ENCODE results near the gene SGCE. TPM values are rescaled to one million over a fixed set of nuclear protein-coding genes. Genes with fewer than 3 reads are reported as not detected.

The SGCE gene
- total RNA-seq, 1 experiment from 2014 or later, result 17.4 TPM

DNA sequence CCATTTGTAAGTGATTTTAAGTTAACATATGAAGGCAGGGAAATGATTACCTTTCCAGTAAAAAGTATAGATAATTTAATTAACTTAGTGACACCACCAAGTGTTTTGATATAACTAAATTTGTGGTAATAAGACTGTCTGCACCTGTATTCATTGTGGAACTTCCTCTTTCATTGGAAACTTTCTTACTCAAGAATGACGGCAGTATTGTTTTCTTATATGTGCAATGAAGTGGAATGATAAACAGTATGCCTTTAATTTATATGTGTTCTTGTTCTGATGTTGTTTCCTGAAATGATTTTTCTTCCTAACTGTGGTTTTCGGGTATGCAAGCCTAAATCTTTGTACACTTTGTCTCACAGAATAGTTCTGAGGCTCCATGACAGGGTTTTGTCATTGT is 99.9 kb downstream of the SGCE start:
- ChIA-PET CTCF (no interaction called here), POLR2A (no interaction called here), RAD21 (ENCODE audit: low non-redundant PET in 1 of 2, low total read pairs in 2 of 2, uncharacterized antibody in 2 of 2, unreplicated experiment in 2 of 2) (no interaction called here)
- DNase-seq (ENCODE audit: low read depth, low spot score) (no peak), ATAC-seq (no peak)
- BruUV-seq (replicated peaks), result no TSS peak
- no peak overlapping the region for H3K4me2 ChIP-seq (ENCODE audit: low read length)
- H3K36me3 ChIP-seq (ENCODE audit: control insufficient read depth in 1 of 2, insufficient read depth in 2 of 2, low read length in 2 of 2), result no peaks in the 10 kb centered on the region
- H3K4me3 ChIP-seq (replicated peaks in 1 of 2; ENCODE audit: low read depth in 1 of 2, low read length in 2 of 2), result no peak overlapping the region
- intact Hi-C loops (cut with micrococcal nuclease), result no loop called here
- H3K27ac ChIP-seq (ENCODE audit: low read depth, low read length), result no peak overlapping the region
- H3K79me2 ChIP-seq (ENCODE audit: insufficient read depth, low read length), result no peaks in the 10 kb centered on the region
- no peaks in the 10 kb centered on the region for H3K27me3 ChIP-seq (ENCODE audit: insufficient read depth, low read length)
- no peak overlapping the region for H3K9ac ChIP-seq (ENCODE audit: low read length)
- no peaks in the 10 kb centered on the region for H4K20me1 ChIP-seq (ENCODE audit: insufficient read depth)
- H3K4me1 ChIP-seq (ENCODE audit: control insufficient read depth in 1 of 2, insufficient read depth in 2 of 2, low read length in 2 of 2), result no peaks in the 10 kb centered on the region
- no peak overlapping the region for H2AFZ ChIP-seq (ENCODE audit: low read depth, low read length, poor library complexity, severe bottlenecking)
- H3K9me3 ChIP-seq (ENCODE audit: control insufficient read depth in 1 of 2, insufficient read depth in 1 of 2, low read depth in 1 of 2, low read length in 2 of 2), result no peaks in the 10 kb centered on the region
- H3K9me2 ChIP-seq (ENCODE audit: insufficient read depth), result no peaks in the 10 kb centered on the region
- TF ChIP-seq SIN3A (IDR thresholded peaks at IDR 0.05; ENCODE audit: low read depth) (no peak), ELF1 (IDR thresholded peaks at IDR 0.05; ENCODE audit: borderline replicate concordance, low read depth) (no peak), POLR2AphosphoS5 (IDR thresholded peaks at IDR 0.05; ENCODE audit: low read depth, low read length) (no peak), POLR2A (IDR thresholded peaks at IDR 0.05; ENCODE audit: borderline replicate concordance, extremely low read depth, insufficient read depth, insufficient read length) (no peak), TCF7L2 (IDR thresholded peaks at IDR 0.05; ENCODE audit: borderline replicate concordance, extremely low read depth, insufficient read depth, insufficient read length) (no peak), JUND (IDR thresholded peaks at IDR 0.05) (no peak), SRF (IDR thresholded peaks at IDR 0.05; ENCODE audit: low read depth) (no peak), EGR1 (IDR thresholded peaks at IDR 0.05; ENCODE audit: low read depth) (no peak), ZFX (IDR thresholded peaks at IDR 0.05) (no peak), CEBPB (IDR thresholded peaks at IDR 0.05; ENCODE audit: low read depth) (no peak), YY1 (IDR thresholded peaks at IDR 0.05; ENCODE audit: extremely low read depth, insufficient replicate concordance, low read depth, low read length) (no peak)
- TF ChIP-seq, protein P1, sequence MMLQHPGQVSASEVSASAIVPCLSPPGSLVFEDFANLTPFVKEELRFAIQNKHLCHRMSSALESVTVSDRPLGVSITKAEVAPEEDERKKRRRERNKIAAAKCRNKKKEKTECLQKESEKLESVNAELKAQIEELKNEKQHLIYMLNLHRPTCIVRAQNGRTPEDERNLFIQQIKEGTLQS (IDR thresholded peaks at IDR 0.05), result no peak
- TF ChIP-seq, protein P2, sequence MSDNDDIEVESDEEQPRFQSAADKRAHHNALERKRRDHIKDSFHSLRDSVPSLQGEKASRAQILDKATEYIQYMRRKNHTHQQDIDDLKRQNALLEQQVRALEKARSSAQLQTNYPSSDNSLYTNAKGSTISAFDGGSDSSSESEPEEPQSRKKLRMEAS (IDR thresholded peaks at IDR 0.05), result no peak
- TF ChIP-seq, protein P3, sequence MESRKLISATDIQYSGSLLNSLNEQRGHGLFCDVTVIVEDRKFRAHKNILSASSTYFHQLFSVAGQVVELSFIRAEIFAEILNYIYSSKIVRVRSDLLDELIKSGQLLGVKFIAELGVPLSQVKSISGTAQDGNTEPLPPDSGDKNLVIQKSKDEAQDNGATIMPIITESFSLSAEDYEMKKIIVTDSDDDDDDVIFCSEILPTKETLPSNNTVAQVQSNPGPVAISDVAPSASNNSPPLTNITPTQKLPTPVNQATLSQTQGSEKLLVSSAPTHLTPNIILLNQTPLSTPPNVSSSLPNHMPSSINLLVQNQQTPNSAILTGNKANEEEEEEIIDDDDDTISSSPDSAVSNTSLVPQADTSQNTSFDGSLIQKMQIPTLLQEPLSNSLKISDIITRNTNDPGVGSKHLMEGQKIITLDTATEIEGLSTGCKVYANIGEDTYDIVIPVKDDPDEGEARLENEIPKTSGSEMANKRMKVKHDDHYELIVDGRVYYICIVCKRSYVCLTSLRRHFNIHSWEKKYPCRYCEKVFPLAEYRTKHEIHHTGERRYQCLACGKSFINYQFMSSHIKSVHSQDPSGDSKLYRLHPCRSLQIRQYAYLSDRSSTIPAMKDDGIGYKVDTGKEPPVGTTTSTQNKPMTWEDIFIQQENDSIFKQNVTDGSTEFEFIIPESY (IDR thresholded peaks at IDR 0.05; ENCODE audit: extremely low read depth, insufficient replicate concordance, low read length), result no peak
- TF ChIP-seq, protein P4, sequence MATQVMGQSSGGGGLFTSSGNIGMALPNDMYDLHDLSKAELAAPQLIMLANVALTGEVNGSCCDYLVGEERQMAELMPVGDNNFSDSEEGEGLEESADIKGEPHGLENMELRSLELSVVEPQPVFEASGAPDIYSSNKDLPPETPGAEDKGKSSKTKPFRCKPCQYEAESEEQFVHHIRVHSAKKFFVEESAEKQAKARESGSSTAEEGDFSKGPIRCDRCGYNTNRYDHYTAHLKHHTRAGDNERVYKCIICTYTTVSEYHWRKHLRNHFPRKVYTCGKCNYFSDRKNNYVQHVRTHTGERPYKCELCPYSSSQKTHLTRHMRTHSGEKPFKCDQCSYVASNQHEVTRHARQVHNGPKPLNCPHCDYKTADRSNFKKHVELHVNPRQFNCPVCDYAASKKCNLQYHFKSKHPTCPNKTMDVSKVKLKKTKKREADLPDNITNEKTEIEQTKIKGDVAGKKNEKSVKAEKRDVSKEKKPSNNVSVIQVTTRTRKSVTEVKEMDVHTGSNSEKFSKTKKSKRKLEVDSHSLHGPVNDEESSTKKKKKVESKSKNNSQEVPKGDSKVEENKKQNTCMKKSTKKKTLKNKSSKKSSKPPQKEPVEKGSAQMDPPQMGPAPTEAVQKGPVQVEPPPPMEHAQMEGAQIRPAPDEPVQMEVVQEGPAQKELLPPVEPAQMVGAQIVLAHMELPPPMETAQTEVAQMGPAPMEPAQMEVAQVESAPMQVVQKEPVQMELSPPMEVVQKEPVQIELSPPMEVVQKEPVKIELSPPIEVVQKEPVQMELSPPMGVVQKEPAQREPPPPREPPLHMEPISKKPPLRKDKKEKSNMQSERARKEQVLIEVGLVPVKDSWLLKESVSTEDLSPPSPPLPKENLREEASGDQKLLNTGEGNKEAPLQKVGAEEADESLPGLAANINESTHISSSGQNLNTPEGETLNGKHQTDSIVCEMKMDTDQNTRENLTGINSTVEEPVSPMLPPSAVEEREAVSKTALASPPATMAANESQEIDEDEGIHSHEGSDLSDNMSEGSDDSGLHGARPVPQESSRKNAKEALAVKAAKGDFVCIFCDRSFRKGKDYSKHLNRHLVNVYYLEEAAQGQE (IDR thresholded peaks at IDR 0.05; ENCODE audit: low read depth), result no peak

Data from HCT116 (cell line).